Vagina (tissue), 2 donors: ENCODE measurements around the gene VANGL2. TPM values are rescaled to one million over a fixed set of nuclear protein-coding genes. Genes with fewer than 3 reads are reported as not detected.

Source experiments
- DNase-seq, 2 donors: peaks; one replicate each; pipeline ENCODE4 v3.0.0-alpha.2; 2017; ENCODE audit errors: extremely low spot score in 2 of 2
- H3K27ac ChIP-seq: fragments of 200-600 bp; sonication (generic); one replicate; pipeline ENCODE4 v1.5.1; 2019
- H3K27me3 ChIP-seq: fragments of 200-600 bp; sonication (generic); one replicate; pipeline ENCODE4 v1.5.1; 2019
- H3K36me3 ChIP-seq, 2 donors: fragments of 200-600 bp; sonication (generic); one replicate each; pipeline ENCODE4 v1.5.1; 2017 to 2019
- H3K4me1 ChIP-seq: fragments of 200-600 bp; sonication (generic); one replicate; pipeline ENCODE4 v1.5.1; 2019
- H3K4me3 ChIP-seq, 2 donors: fragments of 200-600 bp; sonication (generic); 1 replicate in 1 of 2; 2 replicates in 1 of 2; pipeline ENCODE4 v1.5.1; 2016 to 2019
- H3K9me3 ChIP-seq: fragments of 200-600 bp; sonication (generic); one replicate; pipeline ENCODE4 v1.5.1; 2019
- POLR2A ChIP-seq, 2 donors: fragments of 450-650 bp; IDR thresholded peaks; one replicate each; pipeline ENCODE4 v1.6.1; 2017; ENCODE audit warnings: antibody characterized with exemption in 2 of 2, mild to moderate bottlenecking in 2 of 2, moderate library complexity in 2 of 2
- POLR2AphosphoS5 ChIP-seq, 2 donors: sonication (generic); formaldehyde crosslinking; IDR thresholded peaks; one replicate each; pipeline ENCODE4 v1.9.0; 2017; ENCODE audit warnings: antibody characterized with exemption in 2 of 2, mild to moderate bottlenecking in 2 of 2, low read depth in 1 of 2; ENCODE audit not compliant: insufficient read depth in 1 of 2
- intact Hi-C: fragments of 100-400 bp; cut with DNase I; formaldehyde crosslinking; loops from one replicate; pipeline ENCODE4 v1.15.1; 2023
- total RNA-seq: library from RNA; depleted of rRNA; stranded (reverse); fragments of >200 nt; gene quantifications from one replicate; pipeline ENCODE4 v1.2.3, GENCODE V29; 2016
- TF ChIP-seq, protein P1 (sequence below), 3 experiments: fragments of 450-650 bp in 2 of 3; fragments of 200-600 bp in 1 of 3; sonication (generic) in 1 of 3; IDR thresholded peaks; one replicate each; pipeline ENCODE4 v1.5.1; 2017 to 2019; ENCODE audit warnings: antibody characterized with exemption in 3 of 3, mild to moderate bottlenecking in 2 of 3, moderate library complexity in 2 of 3

The VANGL2 gene
- total RNA-seq, 1 donor from 2014 or later = 11.0 TPM

GRCh38 chr1:160419150-160419837 is 18.9 kb downstream of the VANGL2 start:
- peak in 1 of 2 donors; percentile 49 for DNase-seq
- Histone ChIP-seq H3K27me3 (no peaks in the 10 kb centered on the region), H3K4me3 (no peak overlapping the region), H3K9me3 (no peaks in the 10 kb centered on the region), H3K4me1 (no peaks in the 10 kb centered on the region), H3K27ac (no peak overlapping the region), H3K36me3 (peaks cover 0 to 23% of the 10 kb centered on the region in 2 donors)
- TF ChIP-seq POLR2AphosphoS5 (IDR thresholded peaks at IDR 0.05; ENCODE audit: insufficient read depth in 1 of 2, low read depth in 1 of 2) (no peak), POLR2A (IDR thresholded peaks at IDR 0.05) (no peak)
- TF ChIP-seq, protein P1, sequence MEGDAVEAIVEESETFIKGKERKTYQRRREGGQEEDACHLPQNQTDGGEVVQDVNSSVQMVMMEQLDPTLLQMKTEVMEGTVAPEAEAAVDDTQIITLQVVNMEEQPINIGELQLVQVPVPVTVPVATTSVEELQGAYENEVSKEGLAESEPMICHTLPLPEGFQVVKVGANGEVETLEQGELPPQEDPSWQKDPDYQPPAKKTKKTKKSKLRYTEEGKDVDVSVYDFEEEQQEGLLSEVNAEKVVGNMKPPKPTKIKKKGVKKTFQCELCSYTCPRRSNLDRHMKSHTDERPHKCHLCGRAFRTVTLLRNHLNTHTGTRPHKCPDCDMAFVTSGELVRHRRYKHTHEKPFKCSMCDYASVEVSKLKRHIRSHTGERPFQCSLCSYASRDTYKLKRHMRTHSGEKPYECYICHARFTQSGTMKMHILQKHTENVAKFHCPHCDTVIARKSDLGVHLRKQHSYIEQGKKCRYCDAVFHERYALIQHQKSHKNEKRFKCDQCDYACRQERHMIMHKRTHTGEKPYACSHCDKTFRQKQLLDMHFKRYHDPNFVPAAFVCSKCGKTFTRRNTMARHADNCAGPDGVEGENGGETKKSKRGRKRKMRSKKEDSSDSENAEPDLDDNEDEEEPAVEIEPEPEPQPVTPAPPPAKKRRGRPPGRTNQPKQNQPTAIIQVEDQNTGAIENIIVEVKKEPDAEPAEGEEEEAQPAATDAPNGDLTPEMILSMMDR (IDR thresholded peaks at IDR 0.05) = no peak
- intact Hi-C loops = no loop called here

- no peaks in the 10 kb centered on the region for H3K4me1 ChIP-seq
- H3K9me3 ChIP-seq = no peaks in the 10 kb centered on the region
- DNase-seq = peak in 1 of 2 donors; percentile 70
- no peak overlapping the region for H3K27ac ChIP-seq
- H3K4me3 ChIP-seq = no peak overlapping the region
- H3K27me3 ChIP-seq = no peaks in the 10 kb centered on the region
- intact Hi-C loops = no loop called here
- peaks cover 0 to 28% of the 10 kb centered on the region in 2 donors for H3K36me3 ChIP-seq
- no peak for TF ChIP-seq POLR2A (IDR thresholded peaks at IDR 0.05)
- TF ChIP-seq, protein P1 (IDR thresholded peaks at IDR 0.05) = no peak
- TF ChIP-seq POLR2AphosphoS5 (IDR thresholded peaks at IDR 0.05; ENCODE audit: insufficient read depth in 1 of 2, low read depth in 1 of 2) = no peak
These were observed 19.4 kb downstream of the VANGL2 start for GRCh38 chr1:160419838-160420169.

- H3K27ac ChIP-seq = no peak overlapping the region
- intact Hi-C loops = no loop called here
- no peaks in the 10 kb centered on the region for H3K27me3 ChIP-seq
- H3K4me3 ChIP-seq = no peak overlapping the region
- TF ChIP-seq POLR2A (IDR thresholded peaks at IDR 0.05) = no peak
- no peaks in the 10 kb centered on the region for H3K9me3 ChIP-seq
- H3K36me3 ChIP-seq = peaks cover 0 to 40% of the 10 kb centered on the region in 2 donors
- peak in 1 of 2 donors; percentile 71 for DNase-seq
- H3K4me1 ChIP-seq = no peaks in the 10 kb centered on the region
These were observed 20.8 kb downstream of the VANGL2 start for GRCh38 chr1:160420881-160421842.

- no peak overlapping the region for H3K4me3 ChIP-seq
- no peak overlapping the region for H3K27ac ChIP-seq
- TF ChIP-seq POLR2A (IDR thresholded peaks at IDR 0.05) (no peak), POLR2AphosphoS5 (IDR thresholded peaks at IDR 0.05; ENCODE audit: insufficient read depth in 1 of 2, low read depth in 1 of 2) (no peak)
- TF ChIP-seq, protein P1 (IDR thresholded peaks at IDR 0.05) = no peak
- H3K27me3 ChIP-seq = no peaks in the 10 kb centered on the region
- intact Hi-C loops = no loop called here
- H3K4me1 ChIP-seq = no peaks in the 10 kb centered on the region
- H3K36me3 ChIP-seq = peaks cover 0 to 46% of the 10 kb centered on the region in 2 donors
- H3K9me3 ChIP-seq = no peaks in the 10 kb centered on the region
- DNase-seq = peak in 1 of 2 donors; percentile 52
These were observed 21.5 kb downstream of the VANGL2 start for GRCh38 chr1:160421881-160422280.

GRCh38 chr1:160423966-160424365 is 23.6 kb downstream of the VANGL2 start:
- H3K4me3 ChIP-seq = no peak overlapping the region
- no peaks in the 10 kb centered on the region for H3K9me3 ChIP-seq
- H3K4me1 ChIP-seq = no peaks in the 10 kb centered on the region
- peaks cover 0 to 47% of the 10 kb centered on the region in 2 donors for H3K36me3 ChIP-seq
- TF ChIP-seq, protein P1 (IDR thresholded peaks at IDR 0.05) = no peak
- TF ChIP-seq POLR2A (IDR thresholded peaks at IDR 0.05) (no peak), POLR2AphosphoS5 (IDR thresholded peaks at IDR 0.05; ENCODE audit: insufficient read depth in 1 of 2, low read depth in 1 of 2) (no peak)
- no peaks in the 10 kb centered on the region for H3K27me3 ChIP-seq
- no peak overlapping the region for H3K27ac ChIP-seq
- no peak for DNase-seq
- intact Hi-C loops = no loop called here
